ENCODE data around the gene MLLT6. TPM values are rescaled to one million over a fixed set of nuclear protein-coding genes. Genes with fewer than 3 reads are reported as not detected.

The MLLT6 gene
- total RNA-seq, 3 donors from 2014 or later, result 263 to 315 (median 286) TPM

DNA sequence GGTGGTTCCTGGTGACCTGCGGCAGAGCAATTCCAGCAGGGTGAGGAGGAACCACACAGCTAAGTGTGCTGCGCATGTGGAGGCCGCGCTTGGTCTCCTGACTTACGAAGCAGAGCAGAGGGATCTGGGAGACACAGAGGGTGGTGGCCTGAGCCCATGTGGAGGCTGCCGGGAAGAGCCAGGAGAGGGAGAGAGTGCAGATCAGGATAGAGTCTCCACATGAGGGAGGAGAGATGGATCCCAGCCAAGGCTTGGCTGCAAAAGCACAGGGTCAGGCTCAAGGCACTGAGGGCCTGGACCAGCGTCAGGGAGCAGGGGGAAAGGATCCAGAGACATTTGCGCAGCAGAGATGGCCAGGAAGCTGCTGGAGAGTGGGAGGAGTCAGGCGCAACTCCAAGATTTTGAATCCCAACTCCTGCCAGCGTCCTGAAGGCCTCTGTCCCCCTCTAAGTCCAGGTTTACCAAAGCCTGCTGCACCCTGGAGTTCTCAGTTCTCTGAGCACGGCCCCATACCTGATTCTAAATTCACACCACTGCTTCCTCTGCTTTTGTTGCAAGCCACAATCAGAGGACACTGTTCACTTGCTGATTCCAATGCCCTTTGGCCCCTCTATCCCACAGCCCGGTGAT, 11.3 kb upstream of the MLLT6 start:
- DNase-seq (no peak), ATAC-seq (no peak)
- Mint-ChIP-seq H3K4me1 (ENCODE audit: low read depth) (peaks cover 22% of the 10 kb centered on the region), H3K27me3 (ENCODE audit: low read depth) (no peaks in the 10 kb centered on the region), H3K9me3 (no peaks in the 10 kb centered on the region), H3K4me3 (no peak overlapping the region), H3K36me3 (ENCODE audit: insufficient read depth) (no peaks in the 10 kb centered on the region)

GRCh38 chr17:38697061-38697820, 7.8 kb upstream of the MLLT6 start:
- ATAC-seq (no peak), DNase-seq (no peak)
- H3K9me3 Mint-ChIP-seq, result peaks cover 5% of the 10 kb centered on the region
- H3K4me3 Mint-ChIP-seq, result peak overlapping the region; percentile 19
- H3K4me1 Mint-ChIP-seq (ENCODE audit: low read depth), result peaks cover 51% of the 10 kb centered on the region
- H3K36me3 Mint-ChIP-seq (ENCODE audit: insufficient read depth), result no peaks in the 10 kb centered on the region
- no peaks in the 10 kb centered on the region for H3K27me3 Mint-ChIP-seq (ENCODE audit: low read depth)

DNA sequence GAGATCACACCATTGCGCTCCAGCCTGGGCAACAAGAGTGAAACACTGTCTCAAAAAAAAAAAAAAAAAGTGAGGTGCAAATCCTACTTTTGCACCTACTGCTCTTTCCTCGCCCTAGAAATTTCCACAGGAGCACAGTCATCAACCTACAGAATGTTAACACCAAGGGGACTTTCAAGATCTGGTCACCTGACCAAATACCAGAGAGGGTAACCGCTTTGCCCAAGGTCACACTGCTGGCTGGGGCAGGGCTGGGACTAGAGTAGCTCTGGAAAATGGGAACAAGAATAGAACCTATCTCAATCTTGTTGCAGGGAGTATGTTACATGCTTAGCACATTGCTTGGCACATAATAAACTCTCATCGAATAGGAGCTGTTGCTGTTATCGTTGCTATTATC, 6.3 kb upstream of the MLLT6 start:
- ATAC-seq, result no peak
- Mint-ChIP-seq H3K27me3 (ENCODE audit: low read depth) (no peaks in the 10 kb centered on the region), H3K36me3 (ENCODE audit: insufficient read depth) (no peaks in the 10 kb centered on the region), H3K4me1 (ENCODE audit: low read depth) (peaks cover 51% of the 10 kb centered on the region), H3K4me3 (no peak overlapping the region), H3K9me3 (peaks cover 5% of the 10 kb centered on the region)
- DNase-seq, result no peak

DNA sequence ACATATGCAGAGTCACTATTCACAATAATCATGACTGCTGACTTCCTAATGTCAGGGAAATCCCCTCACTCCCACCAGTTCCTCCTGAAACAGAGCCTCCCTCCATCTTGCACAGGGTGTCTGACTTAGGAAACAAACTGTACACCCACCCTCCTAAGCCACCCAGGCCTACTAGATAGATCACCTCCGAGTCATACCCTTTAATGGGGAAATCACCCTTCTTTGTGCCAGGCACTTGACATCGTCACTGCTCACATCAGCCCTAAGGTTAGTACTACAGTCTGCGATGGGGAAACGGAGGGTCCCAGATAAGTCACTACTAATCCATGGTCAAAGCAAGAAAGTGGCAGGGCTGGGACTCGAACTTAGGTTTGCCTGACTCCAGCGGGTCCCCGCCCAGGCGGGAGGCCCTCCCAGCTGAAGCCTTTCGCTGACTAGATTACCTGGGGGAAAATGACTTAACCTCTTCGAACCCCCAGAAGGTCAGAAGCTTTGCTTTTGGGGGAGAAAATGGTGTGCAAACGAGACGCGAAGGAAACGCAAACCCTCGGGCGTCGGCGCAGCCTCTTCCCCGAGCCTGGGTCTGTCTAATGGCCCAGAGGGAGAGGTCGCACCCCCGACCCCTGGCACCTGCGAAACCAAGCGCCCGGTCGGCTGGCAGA, 3.4 kb upstream of the MLLT6 start:
- Mint-ChIP-seq H3K4me1 (ENCODE audit: low read depth) (peaks cover 46% of the 10 kb centered on the region), H3K9me3 (peaks cover 5% of the 10 kb centered on the region), H3K36me3 (ENCODE audit: insufficient read depth) (peaks cover 2% of the 10 kb centered on the region), H3K27me3 (ENCODE audit: low read depth) (no peaks in the 10 kb centered on the region), H3K4me3 (peak overlapping the region; percentile 86)
- ATAC-seq, result peak; percentile 66 to 68
- DNase-seq, result peak; percentile 71

DNA sequence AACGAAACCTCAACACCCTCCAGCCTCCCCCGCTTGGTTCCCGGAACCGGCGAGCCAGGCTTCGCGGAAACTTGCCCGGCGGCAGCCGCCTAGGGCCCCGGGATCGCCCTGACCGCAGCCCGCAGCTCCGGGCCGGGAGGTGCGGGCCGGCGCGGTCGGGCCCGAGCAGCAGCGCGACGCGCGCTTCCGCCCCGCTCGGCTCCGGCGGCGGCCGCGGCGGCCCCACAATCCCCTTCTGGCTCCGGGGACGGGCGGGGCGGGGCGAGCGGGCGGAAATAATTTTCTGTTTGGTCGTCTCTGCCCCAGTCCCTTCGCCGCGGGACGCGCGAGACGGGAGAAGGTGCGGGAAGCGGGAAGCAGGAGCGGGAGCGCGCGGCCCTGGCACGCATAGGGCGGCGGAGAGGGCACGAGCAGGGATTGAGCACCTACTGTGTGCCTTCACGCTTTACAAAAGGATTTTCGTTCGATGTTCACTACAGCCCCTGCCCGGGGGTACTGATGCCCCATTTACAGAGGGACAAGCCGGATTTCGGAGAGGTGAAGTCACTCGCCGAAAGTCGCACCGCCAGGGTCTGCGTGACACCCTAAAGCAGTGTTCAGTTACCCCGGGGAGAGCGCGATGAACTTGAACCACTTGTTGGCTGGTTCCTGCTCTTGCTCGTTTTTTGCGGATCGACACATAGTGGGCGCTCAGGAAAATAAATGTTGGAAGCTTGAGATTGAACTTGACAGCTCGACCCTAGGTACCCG, 2.7 kb upstream of the MLLT6 start:
- DNase-seq (peak; percentile 69), ATAC-seq (peak; percentile 28 to 33)
- H3K4me1 Mint-ChIP-seq (ENCODE audit: low read depth), result peaks cover 45% of the 10 kb centered on the region
- peaks cover 8% of the 10 kb centered on the region for H3K36me3 Mint-ChIP-seq (ENCODE audit: insufficient read depth)
- H3K9me3 Mint-ChIP-seq, result peaks cover 5% of the 10 kb centered on the region
- H3K4me3 Mint-ChIP-seq, result peak overlapping the region; percentile 97
- no peaks in the 10 kb centered on the region for H3K27me3 Mint-ChIP-seq (ENCODE audit: low read depth)

GRCh38 chr17:38702916-38703741, 1.9 kb upstream of the MLLT6 start:
- H3K4me3 Mint-ChIP-seq, result peak overlapping the region; percentile 97
- peak; percentile 47 for DNase-seq

GRCh38 chr17:38703742-38704605, 1.1 kb upstream of the MLLT6 start:
- peak overlapping the region; percentile 97 for H3K4me3 Mint-ChIP-seq
- H3K36me3 Mint-ChIP-seq (ENCODE audit: insufficient read depth), result peaks cover 18% of the 10 kb centered on the region
- peaks cover 45% of the 10 kb centered on the region for H3K4me1 Mint-ChIP-seq (ENCODE audit: low read depth)
- peak; percentile 84 for DNase-seq
- ATAC-seq, result peak; percentile 2 to 7
- H3K27me3 Mint-ChIP-seq (ENCODE audit: low read depth), result no peaks in the 10 kb centered on the region
- H3K9me3 Mint-ChIP-seq, result peaks cover 5% of the 10 kb centered on the region

More at GRCh38 chr17:38702916-38703741, 1.9 kb upstream of the MLLT6 start:
- ATAC-seq, result no peak
- no peaks in the 10 kb centered on the region for H3K27me3 Mint-ChIP-seq (ENCODE audit: low read depth)
- H3K4me1 Mint-ChIP-seq (ENCODE audit: low read depth), result peaks cover 45% of the 10 kb centered on the region
- H3K36me3 Mint-ChIP-seq (ENCODE audit: insufficient read depth), result peaks cover 16% of the 10 kb centered on the region
- peaks cover 5% of the 10 kb centered on the region for H3K9me3 Mint-ChIP-seq

GRCh38 chr17:38705523-38705802, 390 bp downstream of the MLLT6 start:
- no peak for ATAC-seq
- Mint-ChIP-seq H3K4me3 (peak overlapping the region; percentile 97), H3K9me3 (peaks cover 1% of the 10 kb centered on the region), H3K4me1 (ENCODE audit: low read depth) (peaks cover 44% of the 10 kb centered on the region), H3K36me3 (ENCODE audit: insufficient read depth) (peaks cover 31% of the 10 kb centered on the region), H3K27me3 (ENCODE audit: low read depth) (no peaks in the 10 kb centered on the region)
- DNase-seq, result no peak

- DNase-seq (peak; percentile 47), ATAC-seq (no peak)
- Mint-ChIP-seq H3K27me3 (ENCODE audit: low read depth) (no peaks in the 10 kb centered on the region), H3K4me1 (ENCODE audit: low read depth) (peaks cover 41% of the 10 kb centered on the region), H3K4me3 (peak overlapping the region; percentile 97), H3K9me3 (no peaks in the 10 kb centered on the region), H3K36me3 (ENCODE audit: insufficient read depth) (peaks cover 36% of the 10 kb centered on the region)
Observed at GRCh38 chr17:38705803-38706504, 881 bp downstream of the MLLT6 start.

DNA sequence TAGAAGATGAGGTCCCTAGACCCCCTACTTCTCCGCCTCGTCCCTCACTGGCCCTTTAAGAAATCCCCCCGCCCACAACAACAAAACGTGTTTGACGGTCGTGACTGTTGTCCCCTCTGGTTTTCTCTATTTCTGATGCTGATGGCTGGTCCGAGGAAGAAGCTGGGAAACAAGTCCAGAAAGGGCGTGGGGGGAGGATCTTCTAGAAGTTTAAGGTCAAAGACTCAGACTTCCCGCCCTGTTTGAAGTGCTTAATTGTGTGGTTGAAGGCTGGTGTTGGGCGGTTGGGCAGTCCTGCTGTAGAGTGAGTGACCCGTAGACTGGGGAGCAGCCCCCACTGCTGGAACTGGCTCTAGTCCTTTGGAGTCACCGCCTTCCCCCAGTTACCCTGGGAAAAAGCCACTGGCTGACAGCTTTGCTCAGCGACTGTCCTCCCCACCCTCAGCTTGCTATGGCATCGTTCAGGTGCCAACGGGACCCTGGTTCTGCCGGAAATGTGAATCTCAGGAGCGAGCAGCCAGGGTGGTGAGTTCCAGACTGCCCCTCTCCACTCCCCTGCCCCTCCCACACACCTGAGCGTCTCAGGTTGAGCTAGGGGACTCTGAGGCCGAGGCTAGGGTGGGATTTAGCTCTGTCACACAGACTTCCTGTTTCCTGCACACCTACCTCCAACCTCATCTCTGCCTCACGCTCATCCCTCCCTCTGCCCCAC, 1.6 kb downstream of the MLLT6 start:
- Mint-ChIP-seq H3K27me3 (ENCODE audit: low read depth) (no peaks in the 10 kb centered on the region), H3K36me3 (ENCODE audit: insufficient read depth) (peaks cover 40% of the 10 kb centered on the region), H3K9me3 (no peaks in the 10 kb centered on the region), H3K4me1 (ENCODE audit: low read depth) (peaks cover 42% of the 10 kb centered on the region), H3K4me3 (peak overlapping the region; percentile 97)
- ATAC-seq (no peak), DNase-seq (peak; percentile 54)

DNA sequence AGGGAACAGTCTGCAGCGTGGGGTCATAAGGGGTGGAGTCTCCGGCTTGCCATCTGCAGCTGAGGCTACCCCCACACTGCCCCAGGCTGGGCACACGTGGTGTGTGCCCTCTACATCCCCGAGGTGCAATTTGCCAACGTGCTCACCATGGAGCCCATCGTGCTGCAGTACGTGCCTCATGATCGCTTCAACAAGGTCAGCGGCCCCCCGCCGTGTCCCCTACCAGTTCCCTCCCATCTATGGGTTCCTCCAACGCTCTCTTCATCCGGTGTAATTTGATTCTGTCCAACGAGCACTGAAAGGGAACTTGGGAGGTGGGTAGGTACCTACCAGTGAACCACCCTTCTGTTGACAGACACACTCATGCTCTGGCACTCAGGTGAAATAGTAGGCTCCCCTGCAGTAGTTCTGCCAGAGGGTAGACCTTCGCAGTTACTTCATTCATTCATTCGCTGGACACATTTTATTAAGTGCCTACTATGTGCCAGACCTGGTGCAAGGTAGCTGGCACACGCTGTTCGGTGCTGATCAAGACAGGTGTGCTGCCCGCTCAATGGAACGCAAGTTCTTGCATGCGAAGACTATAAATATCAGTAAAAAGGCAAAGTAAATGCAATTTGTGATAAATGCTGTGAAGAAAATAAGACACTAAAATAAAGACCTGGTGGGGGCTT, 2.7 kb downstream of the MLLT6 start:
- H3K27me3 Mint-ChIP-seq (ENCODE audit: low read depth), result no peaks in the 10 kb centered on the region
- peaks cover 40% of the 10 kb centered on the region for H3K4me1 Mint-ChIP-seq (ENCODE audit: low read depth)
- H3K9me3 Mint-ChIP-seq, result no peaks in the 10 kb centered on the region
- DNase-seq, result no peak
- peak overlapping the region; percentile 97 for H3K4me3 Mint-ChIP-seq
- H3K36me3 Mint-ChIP-seq (ENCODE audit: insufficient read depth), result peaks cover 41% of the 10 kb centered on the region
- no peak for ATAC-seq

Data from activated T-cell treated with anti-CD3 and anti-CD28 coated beads, Interleukin-2, amount 50 U/mL, for 4 hours (primary cell).